ENCODE results near the gene DLG2.

DLG2 gene

GRCh38 chr11:84899134-84899533 lies 728.0 kb downstream of the DLG2 start:
- no peak for DNase-seq (ENCODE audit: low spot score)
- H3K27ac ChIP-seq, result no peak overlapping the region
- ChIA-PET CTCF (no interaction called here), POLR2A (ENCODE audit: low non-redundant PET) (no interaction called here)
- no peak for TF ChIP-seq CTCF (conservative IDR thresholded peaks at IDR 0.05; ENCODE audit: low read depth)

- POLR2A ChIA-PET (ENCODE audit: low non-redundant PET), result no interaction called here
- CTCF ChIA-PET, result no interaction called here
- DNase-seq (ENCODE audit: low spot score), result no peak
- no peak overlapping the region for H3K27ac ChIP-seq
- TF ChIP-seq CTCF (conservative IDR thresholded peaks at IDR 0.05; ENCODE audit: low read depth), result no peak
Observed at GRCh38 chr11:84894666-84895065, 732.5 kb downstream of the DLG2 start.

GRCh38 chr11:84890676-84891075 lies 736.5 kb downstream of the DLG2 start:
- CTCF ChIA-PET, result no interaction called here
- no peak for DNase-seq (ENCODE audit: low spot score)
- H3K27ac ChIP-seq, result no peak overlapping the region
- TF ChIP-seq CTCF (conservative IDR thresholded peaks at IDR 0.05; ENCODE audit: low read depth), result no peak
- POLR2A ChIA-PET (ENCODE audit: low non-redundant PET), result no interaction called here

- CTCF ChIA-PET, result no interaction called here
- no peak for TF ChIP-seq CTCF (conservative IDR thresholded peaks at IDR 0.05; ENCODE audit: low read depth)
- POLR2A ChIA-PET (ENCODE audit: low non-redundant PET), result no interaction called here
- no peak for DNase-seq (ENCODE audit: low spot score)
- no peak overlapping the region for H3K27ac ChIP-seq
Observed at GRCh38 chr11:84889556-84889955, 737.6 kb downstream of the DLG2 start.

GRCh38 chr11:84887055-84887629 lies 740.0 kb downstream of the DLG2 start:
- DNase-seq (ENCODE audit: low spot score), result no peak
- CTCF ChIA-PET, result interaction anchor here (0.7 kb wide), 1 partner anchor 14 kb away, joined by 3 read pairs; no protein-coding TSS in a partner anchor

GRCh38 chr11:84886344-84886743 lies 740.8 kb downstream of the DLG2 start:
- CTCF ChIA-PET, result interaction anchor here (0.7 kb wide), 1 partner anchor 14 kb away, joined by 3 read pairs; no protein-coding TSS in a partner anchor
- TF ChIP-seq CTCF (conservative IDR thresholded peaks at IDR 0.05; ENCODE audit: low read depth), result no peak
- POLR2A ChIA-PET (ENCODE audit: low non-redundant PET), result no interaction called here
- no peak for DNase-seq (ENCODE audit: low spot score)
- H3K27ac ChIP-seq, result no peak overlapping the region

More at GRCh38 chr11:84887055-84887629, 740.0 kb downstream of the DLG2 start:
- no peak for TF ChIP-seq CTCF (conservative IDR thresholded peaks at IDR 0.05; ENCODE audit: low read depth)
- POLR2A ChIA-PET (ENCODE audit: low non-redundant PET), result no interaction called here
- no peak overlapping the region for H3K27ac ChIP-seq
